NCI-H146 (cell line): ENCODE data around the gene TBX18.

Experiments
- DNase-seq: peaks from one replicate; lab custom pipeline; 2025; lab: John Stamatoyannopoulos, UW

Gene TBX18

DNA sequence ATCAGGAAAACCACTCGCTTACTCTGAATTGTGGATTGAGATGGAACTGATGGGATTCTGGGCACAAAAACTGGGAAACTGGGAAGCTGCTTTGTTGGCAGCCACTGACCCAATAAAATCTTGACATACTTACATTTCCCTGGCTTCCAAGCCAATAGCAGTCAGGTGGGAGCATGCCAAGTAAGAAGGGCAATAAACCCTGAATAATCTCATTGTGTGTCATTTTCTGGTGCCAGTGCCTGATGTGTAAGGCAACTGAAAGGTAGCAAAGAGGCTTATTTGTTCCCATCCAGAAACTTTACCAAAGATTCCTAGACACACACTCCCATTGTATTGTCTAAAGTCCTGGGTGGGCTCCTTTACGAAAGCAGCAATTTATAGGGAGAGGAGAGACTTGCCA, 93.2 kb downstream of the TBX18 start:
- no peak for DNase-seq

GRCh38 chr6:84669945-84670344, 94.5 kb downstream of the TBX18 start:
- no peak for DNase-seq

- DNase-seq: no peak
Observed at GRCh38 chr6:84667252-84668213, 96.9 kb downstream of the TBX18 start.

GRCh38 chr6:84665401-84665800, 99.0 kb downstream of the TBX18 start:
- DNase-seq: no peak

DNA sequence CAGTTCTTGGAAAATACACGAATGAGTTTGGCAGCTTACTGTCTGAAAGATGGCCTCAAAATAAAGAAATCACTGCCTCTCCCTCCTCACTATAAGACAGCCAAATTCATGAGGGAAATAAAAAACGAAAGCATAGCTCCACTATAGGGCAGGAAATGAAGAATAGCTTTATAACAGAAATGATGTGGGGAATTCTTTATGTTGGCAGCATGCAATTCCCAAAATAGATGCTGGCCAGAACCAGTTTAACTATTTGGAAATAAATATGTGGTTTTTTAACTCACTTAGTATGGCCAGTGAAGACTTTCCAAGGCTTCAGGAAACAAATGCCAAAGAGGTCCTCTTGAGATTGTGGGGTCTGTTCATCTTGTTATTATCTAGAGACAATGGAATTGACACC, 100.5 kb downstream of the TBX18 start:
- DNase-seq: no peak

- DNase-seq: no peak
Observed at GRCh38 chr6:84657486-84657885, 106.9 kb downstream of the TBX18 start.

GRCh38 chr6:84657025-84657424, 107.4 kb downstream of the TBX18 start:
- DNase-seq: no peak

- DNase-seq: no peak
Observed at GRCh38 chr6:84653027-84653551, 111.3 kb downstream of the TBX18 start.

- DNase-seq: no peak
Observed at GRCh38 chr6:84652356-84653026, 111.9 kb downstream of the TBX18 start.

DNA sequence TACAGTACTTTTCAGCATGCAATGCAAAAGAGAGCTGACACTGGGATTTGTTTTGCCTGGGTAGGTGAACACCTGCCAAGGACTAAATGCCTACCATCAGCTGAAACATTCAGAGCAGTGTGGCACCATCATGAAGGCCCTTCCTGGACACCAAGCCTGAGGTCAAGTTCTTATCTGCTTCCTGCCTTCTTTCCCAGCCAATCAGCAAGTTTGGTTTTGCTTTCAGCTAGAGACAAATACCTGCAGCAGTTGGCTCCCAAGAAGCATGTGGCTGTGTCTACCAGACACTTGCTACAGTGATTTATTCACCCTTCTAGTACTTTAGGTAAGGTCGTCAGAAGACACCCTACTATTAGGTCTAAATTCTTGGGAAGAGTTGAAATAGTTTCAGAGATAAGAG, 112.8 kb downstream of the TBX18 start:
- DNase-seq: no peak

GRCh38 chr6:84648444-84648843, 116.0 kb downstream of the TBX18 start:
- no peak for DNase-seq

GRCh38 chr6:84645563-84646266, 118.7 kb downstream of the TBX18 start:
- DNase-seq: no peak

GRCh38 chr6:84645000-84645399, 119.4 kb downstream of the TBX18 start:
- DNase-seq: no peak

GRCh38 chr6:84643778-84644177, 120.6 kb downstream of the TBX18 start:
- DNase-seq: no peak

GRCh38 chr6:84641076-84641475, 123.3 kb downstream of the TBX18 start:
- no peak for DNase-seq

GRCh38 chr6:84639396-84639795, 125.0 kb downstream of the TBX18 start:
- DNase-seq: no peak

DNA sequence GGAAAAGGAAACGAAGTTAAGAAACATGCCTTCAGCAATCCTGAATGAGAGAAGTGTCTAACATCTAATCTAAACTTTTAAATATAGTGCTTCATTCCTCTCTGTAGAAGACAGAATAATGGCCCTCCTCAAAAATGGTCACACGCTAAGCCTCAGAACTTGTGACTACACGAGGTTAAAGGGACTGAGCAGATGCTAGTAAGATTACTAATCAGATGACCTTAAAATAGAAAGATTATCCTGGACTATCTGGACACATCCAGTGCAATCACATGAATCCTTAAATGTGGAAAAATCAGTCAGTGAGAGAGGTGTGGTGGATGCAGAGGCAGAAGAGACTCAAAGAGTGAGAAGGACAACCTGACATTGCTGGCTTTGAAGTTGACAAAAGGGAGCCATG, 126.1 kb downstream of the TBX18 start:
- no peak for DNase-seq
